CD4-positive, alpha-beta memory T cell (primary cell): ENCODE data around the gene BLOC1S4. TPM values are rescaled to one million over a fixed set of nuclear protein-coding genes. Genes with fewer than 3 reads are reported as not detected.
A peak's percentile ranks its signal among the peaks of the same experiment; 100 is the strongest.

Experiments
- CTCF ChIA-PET: fragments of 350-600 bp; sonication (Branson Sonifier 250); formaldehyde crosslinking; loops from one replicate; lab custom pipeline; 2021; ENCODE audit warnings: inconsistent platforms; ENCODE audit not compliant: partially characterized antibody; lab: Charles Lee
- POLR2A ChIA-PET: fragments of 350-600 bp; sonication (Branson Sonifier 250); formaldehyde crosslinking; loops from one replicate; lab custom pipeline; 2021; ENCODE audit not compliant: partially characterized antibody; lab: Charles Lee
- DNase-seq, 5 donors: peaks; one replicate each; pipeline versions ENCODE4 v3.0.0 to v3.0.0-alpha.2; 2020 to 2022; ENCODE audit warnings: mixed read lengths in 1 of 5
- H3K27ac ChIP-seq: one replicate; pipeline ENCODE4 v1.7.0; 2013; ENCODE audit warnings: low read depth, low read length
- H3K27me3 ChIP-seq: 2 replicates; pipeline ENCODE4 v1.7.0; 2013; ENCODE audit warnings: mild to moderate bottlenecking, low read length, moderate library complexity; ENCODE audit not compliant: insufficient read depth
- H3K36me3 ChIP-seq: 2 replicates; pipeline ENCODE4 v1.7.0; 2013; ENCODE audit warnings: mild to moderate bottlenecking, low read length, moderate library complexity; ENCODE audit not compliant: insufficient read depth
- H3K4me1 ChIP-seq: 2 replicates; pipeline ENCODE4 v1.7.0; 2013; ENCODE audit warnings: mild to moderate bottlenecking, low read length, moderate library complexity; ENCODE audit not compliant: insufficient read depth
- H3K4me3 ChIP-seq, 2 donors: one replicate each; pipeline ENCODE4 v1.7.0; 2013; ENCODE audit warnings: low read length in 2 of 2, mild to moderate bottlenecking in 1 of 2
- H3K9me3 ChIP-seq, 2 donors: one replicate each; pipeline ENCODE4 v1.7.0; 2013; ENCODE audit warnings: low read length in 2 of 2, control low read depth in 1 of 2; ENCODE audit not compliant: control insufficient read depth in 1 of 2
- H3K27ac Mint-ChIP-seq, 7 donors: one replicate each; pipeline ENCODE4 v1.8.0; 2020 to 2021; ENCODE audit warnings: mixed read lengths in 7 of 7, mild to moderate bottlenecking in 6 of 7, inconsistent platforms in 3 of 7, moderate library complexity in 3 of 7
- H3K27me3 Mint-ChIP-seq, 2 donors: one replicate each; pipeline ENCODE4 v1.8.0; 2020 to 2021; ENCODE audit warnings: mixed read lengths in 2 of 2
- H3K36me3 Mint-ChIP-seq, 2 donors: one replicate each; pipeline ENCODE4 v1.8.0; 2020 to 2021; ENCODE audit warnings: mixed read lengths in 2 of 2, inconsistent platforms in 1 of 2, mild to moderate bottlenecking in 1 of 2
- H3K4me1 Mint-ChIP-seq, 4 donors: one replicate each; pipeline ENCODE4 v1.8.0; 2020 to 2021; ENCODE audit warnings: mixed read lengths in 4 of 4, mild to moderate bottlenecking in 1 of 4
- H3K4me3 Mint-ChIP-seq, 8 donors: one replicate each; pipeline ENCODE4 v1.8.0; 2020 to 2021; ENCODE audit warnings: mixed read lengths in 8 of 8, mild to moderate bottlenecking in 7 of 8, moderate library complexity in 6 of 8, inconsistent platforms in 3 of 8
- H3K9me3 Mint-ChIP-seq, 8 donors: one replicate each; pipeline ENCODE4 v1.8.0; 2020 to 2021; ENCODE audit warnings: mixed read lengths in 8 of 8, mild to moderate bottlenecking in 5 of 8, inconsistent platforms in 3 of 8, moderate library complexity in 1 of 8
- intact Hi-C: fragments of 100-400 bp; cut with micrococcal nuclease; formaldehyde crosslinking; loops from one replicate; pipeline ENCODE4 v1.15.1; 2023
- polyA plus RNA-seq, 2 donors: library from polyadenylated mRNA; unstranded; fragments of 300-500 nt; fragmentation: Illumina TruSeq; gene quantifications; one replicate each; pipeline ENCODE4 v1.2.3, GENCODE V29; 2021
- total RNA-seq, 2 experiments: library from RNA; stranded (reverse); gene quantifications; one replicate each; pipeline ENCODE4 v1.2.3, GENCODE V29; 2021

BLOC1S4 gene
- total and polyA plus RNA-seq, 4 experiments from 2014 or later: 35.3 to 76.2 (median 55.2) TPM

GRCh38 chr4:6673660-6674499 is 42.1 kb upstream of the BLOC1S4 start:
- Histone ChIP-seq H3K27ac (peak overlapping the region; percentile 71), H3K36me3 (peaks cover 11% of the 10 kb centered on the region), H3K4me3 (peak overlapping the region; percentile 59 to 65), H3K4me1 (peaks cover 36% of the 10 kb centered on the region), H3K27me3 (no peaks in the 10 kb centered on the region), H3K9me3 (no peaks in the 10 kb centered on the region)
- intact Hi-C loops: loop anchor here (1.0 to 2.0 kb wide), 11 partner anchors 10 to 394 kb away; partner anchors contain the start of genes BLOC1S4, GRPEL1, MRFAP1 and MRFAP1L1
- DNase-seq: peak; percentile 94 to 96 (median 96)
- CTCF ChIA-PET: interaction anchor here (1.1 to 7.6 kb wide), 16 partner anchors 9 to 409 kb away, joined by 3 to 189 read pairs (median 9); partner anchors contain the start of genes BLOC1S4, MRFAP1, MRFAP1L1 and S100P
- Mint-ChIP-seq H3K4me1 (peaks cover 39 to 59% (median 49%) of the 10 kb centered on the region in 4 donors), H3K36me3 (peaks cover 38 to 44% of the 10 kb centered on the region in 2 donors), H3K27me3 (no peaks in the 10 kb centered on the region), H3K4me3 (peak overlapping the region; percentile 92 to 99 (median 98)), H3K9me3 (peaks cover 0 to 7% (median 0%) of the 10 kb centered on the region in 8 donors), H3K27ac (peak overlapping the region; percentile 95 to 99 (median 98))
- POLR2A ChIA-PET: interaction anchor here (0.6 to 17.1 kb wide), 27 partner anchors 10 to 410 kb away, joined by 3 to 1401 read pairs (median 5); partner anchors contain the start of genes BLOC1S4, GRPEL1, MAN2B2 and MRFAP1

- peaks cover 0 to 7% (median 2%) of the 10 kb centered on the region in 8 donors for H3K9me3 Mint-ChIP-seq
- Histone ChIP-seq H3K4me1 (peaks cover 36% of the 10 kb centered on the region), H3K9me3 (no peaks in the 10 kb centered on the region), H3K36me3 (peaks cover 11% of the 10 kb centered on the region), H3K27ac (peak overlapping the region; percentile 71), H3K27me3 (no peaks in the 10 kb centered on the region), H3K4me3 (peak overlapping the region; percentile 59 to 65)
- ChIA-PET POLR2A (interaction anchor here (0.6 to 17.1 kb wide), 27 partner anchors 10 to 409 kb away, joined by 3 to 1401 read pairs (median 5); partner anchors contain the start of genes BLOC1S4, GRPEL1, MAN2B2 and MRFAP1), CTCF (interaction anchor here (0.7 to 7.6 kb wide), 21 partner anchors 10 to 409 kb away, joined by 3 to 189 read pairs (median 8); partner anchors contain the start of genes BLOC1S4, MRFAP1, MRFAP1L1 and S100P)
- peaks cover 41 to 66% (median 54%) of the 10 kb centered on the region in 4 donors for H3K4me1 Mint-ChIP-seq
- H3K36me3 Mint-ChIP-seq: peaks cover 42 to 50% of the 10 kb centered on the region in 2 donors
- intact Hi-C loops: loop anchor here (1.0 to 2.0 kb wide), 11 partner anchors 10 to 394 kb away; partner anchors contain the start of genes BLOC1S4, GRPEL1, MRFAP1 and MRFAP1L1
- peak overlapping the region; percentile 94 to 98 (median 97) for H3K27ac Mint-ChIP-seq
- H3K4me3 Mint-ChIP-seq: peak overlapping the region; percentile 92 to 99 (median 98)
- H3K27me3 Mint-ChIP-seq: no peaks in the 10 kb centered on the region
- peak; percentile 74 to 85 (median 78) for DNase-seq
Measured at GRCh38 chr4:6674500-6675149, 41.3 kb upstream of the BLOC1S4 start.

- Histone ChIP-seq H3K4me1 (peaks cover 36% of the 10 kb centered on the region), H3K36me3 (peaks cover 11% of the 10 kb centered on the region), H3K27me3 (no peaks in the 10 kb centered on the region), H3K4me3 (peak overlapping the region; percentile 3 to 4), H3K27ac (peak overlapping the region; percentile 71), H3K9me3 (peaks cover 0 to 5% of the 10 kb centered on the region in 2 donors)
- ChIA-PET POLR2A (interaction anchor here (4.1 to 17.1 kb wide), 4 partner anchors 7 to 35 kb away, joined by 44 to 1401 read pairs (median 110); partner anchors contain the start of genes BLOC1S4, MRFAP1, MRFAP1L1 and S100P), CTCF (interaction anchor here (0.8 to 7.6 kb wide), 8 partner anchors 13 to 197 kb away, joined by 3 to 189 read pairs (median 56); partner anchors contain the start of genes BLOC1S4, MRFAP1L1 and S100P)
- H3K9me3 Mint-ChIP-seq: peaks cover 0 to 13% (median 6%) of the 10 kb centered on the region in 8 donors
- intact Hi-C loops: no loop called here
- peak in 1 of 5 donors; percentile 51 for DNase-seq
- H3K4me1 Mint-ChIP-seq: peaks cover 44 to 77% (median 62%) of the 10 kb centered on the region in 4 donors
- no peaks in the 10 kb centered on the region for H3K27me3 Mint-ChIP-seq
- H3K27ac Mint-ChIP-seq: peak overlapping the region; percentile 84 to 97 (median 94)
- H3K36me3 Mint-ChIP-seq: peaks cover 51 to 60% of the 10 kb centered on the region in 2 donors
- H3K4me3 Mint-ChIP-seq: peak overlapping the region; percentile 57 to 99 (median 96)
Measured at GRCh38 chr4:6676722-6677558, 39.0 kb upstream of the BLOC1S4 start.

GRCh38 chr4:6680372-6681034 is 35.5 kb upstream of the BLOC1S4 start:
- ChIA-PET POLR2A (interaction anchor here (1.0 to 17.1 kb wide), 3 partner anchors 16 to 23 kb away, joined by 4 to 1401 read pairs (median 5); partner anchors contain the start of genes BLOC1S4, MRFAP1L1 and S100P), CTCF (interaction anchor here (1.3 to 4.5 kb wide), 7 partner anchors 9 to 37 kb away, joined by 3 to 18 read pairs (median 7); no protein-coding TSS in a partner anchor)
- Histone ChIP-seq H3K9me3 (peaks cover 0 to 5% of the 10 kb centered on the region in 2 donors), H3K27me3 (no peaks in the 10 kb centered on the region), H3K4me3 (no peak overlapping the region), H3K27ac (no peak overlapping the region), H3K4me1 (peaks cover 23% of the 10 kb centered on the region), H3K36me3 (peaks cover 10% of the 10 kb centered on the region)
- peaks cover 0 to 7% (median 4%) of the 10 kb centered on the region in 8 donors for H3K9me3 Mint-ChIP-seq
- DNase-seq: no peak
- H3K4me3 Mint-ChIP-seq: peak overlapping the region in 1 of 8 donors; percentile 20
- H3K27ac Mint-ChIP-seq: peak overlapping the region in 3 of 7 donors; percentile 45 to 75 (median 60)
- H3K36me3 Mint-ChIP-seq: peaks cover 45 to 46% of the 10 kb centered on the region in 2 donors
- H3K27me3 Mint-ChIP-seq: no peaks in the 10 kb centered on the region
- H3K4me1 Mint-ChIP-seq: peaks cover 42 to 77% (median 50%) of the 10 kb centered on the region in 4 donors
- intact Hi-C loops: no loop called here

- intact Hi-C loops: no loop called here
- no peaks in the 10 kb centered on the region for H3K27me3 Mint-ChIP-seq
- Histone ChIP-seq H3K9me3 (peaks cover 0 to 5% of the 10 kb centered on the region in 2 donors), H3K27ac (no peak overlapping the region), H3K4me1 (peaks cover 21% of the 10 kb centered on the region), H3K27me3 (no peaks in the 10 kb centered on the region), H3K4me3 (no peak overlapping the region), H3K36me3 (peaks cover 3% of the 10 kb centered on the region)
- CTCF ChIA-PET: interaction anchor here (1.3 to 4.5 kb wide), 7 partner anchors 9 to 36 kb away, joined by 3 to 18 read pairs (median 7); no protein-coding TSS in a partner anchor
- POLR2A ChIA-PET: interaction anchor here (0.5 to 17.1 kb wide), 5 partner anchors 17 to 235 kb away, joined by 3 to 1401 read pairs (median 4); partner anchors contain the start of genes BLOC1S4, MRFAP1L1 and S100P
- peaks cover 42% of the 10 kb centered on the region in 2 donors for H3K36me3 Mint-ChIP-seq
- peaks cover 0 to 7% (median 4%) of the 10 kb centered on the region in 8 donors for H3K9me3 Mint-ChIP-seq
- H3K27ac Mint-ChIP-seq: peak overlapping the region in 2 of 7 donors; percentile 22 to 35
- no peak overlapping the region for H3K4me3 Mint-ChIP-seq
- H3K4me1 Mint-ChIP-seq: peaks cover 38 to 77% (median 46%) of the 10 kb centered on the region in 4 donors
- no peak for DNase-seq
Measured at GRCh38 chr4:6681191-6681590, 34.8 kb upstream of the BLOC1S4 start.
